RWPE1 (cell line): Measurements from ENCODE around the gene MYO5A.

Experiments
- CTCF ChIA-PET: fragments of 350-600 bp; sonication (Branson Sonifier 250); formaldehyde crosslinking; extraction: SDS; loops from one replicate; lab custom pipeline; 2021; lab: Yijun Ruan, JAX
- POLR2A ChIA-PET: fragments of 400-600 bp; formaldehyde crosslinking; extraction: SDS; loops from one replicate; lab custom pipeline; 2020; ENCODE audit warnings: antibody characterized with exemption; ENCODE audit not compliant: low non-redundant PET; lab: Yijun Ruan, JAX
- DNase-seq: peaks from one replicate; pipeline ENCODE4 v3.0.0; 2012; ENCODE audit warnings: low spot score
- H3K27ac ChIP-seq: fragments of 450-650 bp; 2 replicates; pipeline ENCODE4 v1.5.1; 2017
- TF ChIP-seq, protein P1 (sequence below): fragments of 450-650 bp; conservative IDR thresholded peaks from 2 replicates; pipeline ENCODE4 v1.5.1; 2017; ENCODE audit warnings: low read depth, mild to moderate bottlenecking

The MYO5A gene

DNA sequence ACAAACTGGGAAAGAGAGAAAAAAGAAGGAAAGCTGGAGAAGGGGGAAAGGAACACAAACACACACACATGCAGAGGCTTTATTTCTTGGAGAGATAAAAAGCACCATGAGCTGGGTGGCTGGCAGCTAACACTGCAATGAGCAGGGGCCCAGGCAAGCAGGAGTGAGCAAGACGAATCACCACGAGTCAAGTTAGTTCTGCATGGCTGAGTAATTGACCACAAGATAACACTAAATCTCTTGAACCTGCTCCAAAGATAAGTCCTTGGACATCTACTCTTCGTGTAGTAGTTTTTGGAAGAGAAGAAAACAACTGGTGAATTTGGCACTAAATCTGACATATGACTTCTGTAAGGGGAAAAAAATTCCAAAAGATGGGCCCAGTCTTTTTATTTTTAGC is 100.9 kb downstream of the MYO5A start:
- no peak overlapping the region for H3K27ac ChIP-seq
- TF ChIP-seq, protein P1, sequence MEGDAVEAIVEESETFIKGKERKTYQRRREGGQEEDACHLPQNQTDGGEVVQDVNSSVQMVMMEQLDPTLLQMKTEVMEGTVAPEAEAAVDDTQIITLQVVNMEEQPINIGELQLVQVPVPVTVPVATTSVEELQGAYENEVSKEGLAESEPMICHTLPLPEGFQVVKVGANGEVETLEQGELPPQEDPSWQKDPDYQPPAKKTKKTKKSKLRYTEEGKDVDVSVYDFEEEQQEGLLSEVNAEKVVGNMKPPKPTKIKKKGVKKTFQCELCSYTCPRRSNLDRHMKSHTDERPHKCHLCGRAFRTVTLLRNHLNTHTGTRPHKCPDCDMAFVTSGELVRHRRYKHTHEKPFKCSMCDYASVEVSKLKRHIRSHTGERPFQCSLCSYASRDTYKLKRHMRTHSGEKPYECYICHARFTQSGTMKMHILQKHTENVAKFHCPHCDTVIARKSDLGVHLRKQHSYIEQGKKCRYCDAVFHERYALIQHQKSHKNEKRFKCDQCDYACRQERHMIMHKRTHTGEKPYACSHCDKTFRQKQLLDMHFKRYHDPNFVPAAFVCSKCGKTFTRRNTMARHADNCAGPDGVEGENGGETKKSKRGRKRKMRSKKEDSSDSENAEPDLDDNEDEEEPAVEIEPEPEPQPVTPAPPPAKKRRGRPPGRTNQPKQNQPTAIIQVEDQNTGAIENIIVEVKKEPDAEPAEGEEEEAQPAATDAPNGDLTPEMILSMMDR: no peak
- ChIA-PET POLR2A (no interaction called here), CTCF (interaction anchor here (0.5 kb wide), 1 partner anchor 1795 kb away, joined by 4 read pairs; no protein-coding TSS in a partner anchor)
- peak; percentile 48 for DNase-seq

DNA sequence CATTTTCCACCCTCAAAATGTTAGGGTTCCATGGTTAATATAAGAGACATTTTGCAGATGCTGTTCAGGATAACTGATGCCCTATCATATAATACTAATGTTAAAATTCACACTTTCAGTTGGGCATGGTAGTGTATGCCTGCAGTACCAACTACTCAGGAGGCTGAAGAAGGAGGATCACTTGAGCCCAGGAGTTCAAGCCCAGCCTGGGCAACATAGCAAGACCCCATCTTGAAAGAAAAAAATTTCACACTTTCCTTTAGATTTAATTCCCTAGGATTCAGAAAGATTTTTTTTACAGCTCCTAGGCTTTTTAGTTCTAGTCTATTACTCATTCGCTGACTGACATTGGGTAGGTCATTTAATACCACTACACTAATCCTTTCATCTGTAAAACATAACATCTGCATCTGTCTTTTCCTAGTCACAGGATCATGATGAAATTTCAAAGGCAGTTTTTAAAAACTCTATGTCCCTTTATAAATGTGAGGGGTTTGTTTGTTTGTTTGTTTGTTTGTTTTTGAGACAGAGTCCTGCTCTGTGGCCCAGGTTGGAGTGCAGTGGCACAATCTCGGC is 103.7 kb downstream of the MYO5A start:
- DNase-seq: no peak
- ChIA-PET CTCF (no interaction called here), POLR2A (no interaction called here)
- no peak overlapping the region for H3K27ac ChIP-seq
- TF ChIP-seq, protein P1: no peak

DNA sequence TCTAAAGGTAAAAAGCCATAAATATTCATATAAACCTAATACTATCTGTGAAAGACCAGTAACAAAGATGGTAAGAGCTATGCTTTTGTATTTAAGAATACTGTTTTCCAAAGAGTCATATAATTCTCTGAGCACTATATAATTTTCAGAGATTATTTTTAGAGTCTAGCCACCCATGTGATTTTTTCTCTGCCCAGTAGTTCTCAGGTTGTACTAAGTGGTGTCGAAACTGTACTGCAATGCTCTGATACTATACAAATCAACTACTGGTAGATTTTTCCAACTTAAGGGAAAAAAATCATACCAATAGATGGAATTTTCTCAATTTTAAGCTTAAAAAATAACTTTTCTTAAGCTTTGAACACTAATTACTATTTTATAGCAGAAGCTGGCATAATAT is 104.8 kb downstream of the MYO5A start:
- CTCF ChIA-PET: no interaction called here
- TF ChIP-seq, protein P1: no peak
- no peak overlapping the region for H3K27ac ChIP-seq
- DNase-seq: no peak
- POLR2A ChIA-PET: no interaction called here

DNA sequence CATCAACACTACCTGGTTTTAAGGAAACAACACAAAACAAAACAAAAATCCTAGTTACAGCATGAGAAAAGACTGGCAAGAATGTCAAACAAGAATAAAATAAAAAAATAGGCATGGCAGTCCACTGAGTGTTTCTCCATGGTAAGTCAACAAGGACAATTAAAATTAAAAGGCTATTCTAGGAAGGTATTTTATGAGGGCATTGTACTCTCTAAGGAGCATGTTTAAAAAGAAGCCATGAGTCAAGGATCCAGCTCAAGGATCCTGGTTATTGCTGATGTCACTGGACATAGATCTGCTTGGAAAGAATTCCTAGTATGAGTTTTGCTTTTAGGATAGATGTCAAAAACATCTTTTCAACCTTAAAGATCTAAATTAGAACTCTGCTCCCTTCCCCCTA is 106.7 kb downstream of the MYO5A start:
- DNase-seq: no peak
- no peak overlapping the region for H3K27ac ChIP-seq
- POLR2A ChIA-PET: no interaction called here
- TF ChIP-seq, protein P1: no peak
- CTCF ChIA-PET: no interaction called here

DNA sequence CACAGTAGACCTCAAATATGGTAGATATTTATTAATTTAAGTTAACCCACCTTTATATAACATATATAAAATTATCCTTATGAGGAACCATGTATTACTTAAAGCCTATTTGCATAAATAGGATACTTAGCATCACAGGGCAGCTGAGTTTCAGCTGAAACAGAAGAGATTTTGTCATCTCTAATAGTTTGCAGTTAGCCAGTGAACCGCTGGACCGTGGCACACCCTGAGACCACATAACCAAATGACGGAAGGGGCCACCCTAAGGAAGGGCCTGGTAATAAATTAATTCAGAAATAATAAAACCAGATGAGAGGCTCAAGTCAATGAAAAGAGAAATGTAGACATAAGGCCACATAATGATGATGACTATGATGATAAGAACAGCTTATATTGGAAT is 107.7 kb downstream of the MYO5A start:
- no peak for DNase-seq
- TF ChIP-seq, protein P1: no peak
- ChIA-PET CTCF (interaction anchor here (0.6 kb wide), 1 partner anchor 22 kb away, joined by 5 read pairs; no protein-coding TSS in a partner anchor), POLR2A (no interaction called here)
- H3K27ac ChIP-seq: no peak overlapping the region

DNA sequence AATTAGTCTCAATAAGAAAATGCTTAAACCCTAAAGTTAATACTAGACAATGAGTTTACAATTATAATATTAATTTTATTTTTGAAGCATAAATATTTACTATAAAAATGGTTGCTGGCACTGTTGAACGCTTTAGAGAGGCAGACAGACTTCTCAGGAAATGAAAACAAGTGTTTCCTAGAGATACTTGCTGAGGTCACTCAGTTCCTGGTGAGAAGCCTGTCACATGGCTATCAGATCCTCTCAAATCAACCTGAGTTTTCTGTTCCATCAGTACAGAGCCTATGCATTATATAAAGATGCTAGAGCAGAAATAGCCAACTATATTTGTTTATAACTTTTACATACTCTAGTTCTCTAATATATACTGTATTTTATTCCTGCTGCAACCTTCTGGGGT is 109.2 kb downstream of the MYO5A start:
- CTCF ChIA-PET: no interaction called here
- no peak for DNase-seq
- TF ChIP-seq, protein P1: no peak
- POLR2A ChIA-PET: no interaction called here
- H3K27ac ChIP-seq: no peak overlapping the region

DNA sequence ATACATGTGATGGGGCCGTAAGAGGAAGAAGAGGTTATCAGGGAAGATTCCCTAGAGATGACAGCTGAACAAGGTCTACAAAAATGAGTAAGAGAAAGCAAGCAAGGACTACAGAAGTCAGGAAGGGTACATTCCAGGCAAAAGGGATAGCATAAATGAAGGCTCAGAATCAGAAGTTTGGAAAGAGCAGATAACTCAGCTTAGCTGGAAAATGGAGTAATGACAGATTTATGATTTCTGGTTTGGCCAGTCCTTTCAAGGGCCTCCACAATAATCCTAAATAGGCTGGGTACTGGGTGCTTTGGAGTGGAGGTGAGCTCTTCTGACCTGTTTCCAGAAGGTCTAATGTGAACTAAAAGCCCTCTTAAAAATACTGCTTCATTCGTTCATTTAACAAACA is 110.7 kb downstream of the MYO5A start:
- POLR2A ChIA-PET: no interaction called here
- no peak overlapping the region for H3K27ac ChIP-seq
- DNase-seq: no peak
- TF ChIP-seq, protein P1: no peak
- CTCF ChIA-PET: no interaction called here
